HFFc6 (cell line): ENCODE measurements around the gene MED13L. TPM values are rescaled to one million over a fixed set of nuclear protein-coding genes. Genes with fewer than 3 reads are reported as not detected.
A peak's percentile ranks its signal among the peaks of the same experiment; 100 is the strongest.

Source experiments
- DNase-seq: peaks from one replicate; pipeline ENCODE4 v3.0.0-alpha.2; 2018
- H3K27ac Mint-ChIP-seq: 2 replicates; pipeline ENCODE4 v1.8.0; 2020; ENCODE audit warnings: mild to moderate bottlenecking, mixed read lengths
- H3K27me3 Mint-ChIP-seq: 2 replicates; pipeline ENCODE4 v1.8.0; 2021; ENCODE audit warnings: mild to moderate bottlenecking, moderate library complexity, mixed read lengths; ENCODE audit not compliant: insufficient read depth
- H3K36me3 Mint-ChIP-seq: 2 replicates; pipeline ENCODE4 v1.8.0; 2021; ENCODE audit warnings: low read depth, mixed read lengths
- H3K4me1 Mint-ChIP-seq: 2 replicates; pipeline ENCODE4 v1.8.0; 2020; ENCODE audit warnings: low read depth, mixed read lengths
- H3K4me3 Mint-ChIP-seq: 2 replicates; pipeline ENCODE4 v1.8.0; 2020; ENCODE audit warnings: mild to moderate bottlenecking, moderate library complexity, mixed read lengths
- H3K9me3 Mint-ChIP-seq: 2 replicates; pipeline ENCODE4 v1.8.0; 2020; ENCODE audit warnings: mild to moderate bottlenecking, mixed read lengths
- total RNA-seq, 6 experiments: library from RNA; stranded (reverse); fragmentation: NEBNext Ultra II Directional; extraction: Animal tissue kit (Norgen Biotek cat#: 25700); gene quantifications; 2 replicates in 1 of 6; 3 replicates in 5 of 6; pipeline ENCODE4 v1.2.3, GENCODE V29; 2021
- TF ChIP-seq, protein P1 (sequence below): fragments of 200-600 bp; sonication (generic); IDR thresholded peaks from 2 replicates; pipeline ENCODE4 v1.5.0; 2021; ENCODE audit warnings: antibody characterized with exemption, mild to moderate bottlenecking

Gene MED13L
- total RNA-seq, 6 experiments from 2014 or later: 74.5 to 84.2 (median 77.7) TPM

DNA sequence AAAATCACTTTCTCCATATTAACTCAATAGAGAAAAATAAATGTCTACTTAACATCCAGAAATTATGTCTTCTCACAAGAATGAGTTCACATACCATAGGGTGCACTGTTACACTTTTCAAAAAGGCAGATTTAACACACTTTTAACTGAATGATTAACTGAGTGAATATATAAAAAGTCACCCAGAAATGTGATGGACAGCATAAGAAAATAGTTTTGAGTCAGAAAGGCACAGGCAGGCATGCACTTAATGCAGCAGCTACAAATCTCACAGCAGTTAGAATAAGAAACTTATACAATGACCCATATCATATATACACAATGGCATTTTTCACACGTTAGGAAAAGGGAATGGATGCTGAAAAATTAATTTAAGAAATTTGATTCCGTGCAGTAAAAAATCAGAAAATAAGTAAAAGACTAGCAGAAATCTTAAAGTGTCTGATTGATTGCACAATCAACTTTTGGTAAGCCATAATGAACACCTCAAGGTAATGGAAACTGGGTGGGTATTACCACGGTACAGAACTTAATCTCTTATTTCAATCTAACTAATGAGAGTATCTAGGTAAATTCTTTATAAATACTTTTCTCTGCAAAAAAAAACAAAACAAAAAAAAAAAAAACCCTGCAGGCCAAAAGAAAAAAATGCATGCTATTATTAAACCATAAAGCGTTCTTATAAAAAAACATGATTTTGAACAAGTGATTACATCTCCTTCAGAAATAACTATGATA is 3.5 kb downstream of the MED13L start:
- DNase-seq: no peak
- H3K4me3 Mint-ChIP-seq: peak overlapping the region; percentile 95
- H3K36me3 Mint-ChIP-seq: peaks cover 18% of the 10 kb centered on the region
- TF ChIP-seq, protein P1, sequence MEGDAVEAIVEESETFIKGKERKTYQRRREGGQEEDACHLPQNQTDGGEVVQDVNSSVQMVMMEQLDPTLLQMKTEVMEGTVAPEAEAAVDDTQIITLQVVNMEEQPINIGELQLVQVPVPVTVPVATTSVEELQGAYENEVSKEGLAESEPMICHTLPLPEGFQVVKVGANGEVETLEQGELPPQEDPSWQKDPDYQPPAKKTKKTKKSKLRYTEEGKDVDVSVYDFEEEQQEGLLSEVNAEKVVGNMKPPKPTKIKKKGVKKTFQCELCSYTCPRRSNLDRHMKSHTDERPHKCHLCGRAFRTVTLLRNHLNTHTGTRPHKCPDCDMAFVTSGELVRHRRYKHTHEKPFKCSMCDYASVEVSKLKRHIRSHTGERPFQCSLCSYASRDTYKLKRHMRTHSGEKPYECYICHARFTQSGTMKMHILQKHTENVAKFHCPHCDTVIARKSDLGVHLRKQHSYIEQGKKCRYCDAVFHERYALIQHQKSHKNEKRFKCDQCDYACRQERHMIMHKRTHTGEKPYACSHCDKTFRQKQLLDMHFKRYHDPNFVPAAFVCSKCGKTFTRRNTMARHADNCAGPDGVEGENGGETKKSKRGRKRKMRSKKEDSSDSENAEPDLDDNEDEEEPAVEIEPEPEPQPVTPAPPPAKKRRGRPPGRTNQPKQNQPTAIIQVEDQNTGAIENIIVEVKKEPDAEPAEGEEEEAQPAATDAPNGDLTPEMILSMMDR: peak; percentile 52
- no peaks in the 10 kb centered on the region; the same call in 1 of the 2 replicates for H3K27me3 Mint-ChIP-seq
- H3K4me1 Mint-ChIP-seq: peaks cover 60% of the 10 kb centered on the region
- no peak overlapping the region for H3K27ac Mint-ChIP-seq
- no peaks in the 10 kb centered on the region for H3K9me3 Mint-ChIP-seq

DNA sequence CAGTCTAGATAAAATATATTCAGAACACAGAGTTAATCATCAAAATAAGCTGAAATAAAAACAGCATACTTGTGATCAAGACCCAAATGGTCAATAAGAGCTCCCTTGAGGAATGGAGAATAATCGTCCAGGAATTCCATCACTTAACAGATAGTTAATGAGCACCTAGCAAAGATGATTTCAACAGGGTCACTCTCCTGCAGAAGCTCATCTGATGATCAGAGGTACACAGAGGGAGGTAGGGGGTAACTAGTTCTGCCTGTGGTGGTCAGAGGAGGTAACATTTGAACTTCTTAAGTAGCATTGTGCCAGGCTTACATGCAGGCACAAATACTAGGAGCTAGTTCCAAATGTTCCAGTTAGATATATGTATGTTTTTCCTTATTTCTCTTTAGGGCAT is 9.5 kb downstream of the MED13L start:
- DNase-seq: no peak
- peaks cover 4% of the 10 kb centered on the region for H3K36me3 Mint-ChIP-seq
- TF ChIP-seq, protein P1: no peak
- H3K27me3 Mint-ChIP-seq: no peaks in the 10 kb centered on the region
- H3K4me3 Mint-ChIP-seq: no peak overlapping the region
- H3K27ac Mint-ChIP-seq: no peak overlapping the region
- H3K4me1 Mint-ChIP-seq: peaks cover 30% of the 10 kb centered on the region
- H3K9me3 Mint-ChIP-seq: no peaks in the 10 kb centered on the region

DNA sequence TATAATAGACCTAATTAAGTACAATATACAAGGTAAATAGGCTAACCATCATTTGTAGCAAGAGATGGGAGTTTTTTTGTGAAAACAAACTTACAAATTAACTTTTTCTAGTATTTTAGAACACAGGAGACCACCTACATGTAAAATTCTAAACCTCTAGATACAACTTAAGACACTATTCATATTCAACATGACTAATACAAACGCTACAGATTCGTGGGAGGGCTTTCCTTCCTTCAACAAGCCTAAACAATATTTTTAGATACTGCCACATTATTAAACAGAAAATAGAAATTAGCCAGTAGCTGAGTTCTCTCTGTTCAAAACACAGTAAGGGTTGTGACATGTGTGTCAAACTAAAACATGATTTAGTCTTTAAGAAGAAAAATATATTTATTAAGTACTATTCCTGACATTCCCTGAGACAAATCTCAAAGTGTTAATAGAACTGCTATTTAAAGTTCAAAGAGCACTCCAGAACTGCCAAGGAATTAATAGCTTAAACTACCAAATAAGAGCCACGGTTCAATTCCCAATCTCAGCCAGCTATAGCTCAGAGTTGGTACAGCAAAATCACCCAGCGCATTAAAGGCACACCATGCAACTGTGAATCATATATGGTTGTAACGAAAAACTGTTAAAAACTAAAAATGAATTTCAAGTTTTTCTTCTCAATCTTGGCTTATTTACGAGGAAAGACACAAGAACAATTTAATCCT is 10.7 kb downstream of the MED13L start:
- no peak for DNase-seq
- Mint-ChIP-seq H3K27ac (no peak overlapping the region), H3K27me3 (no peaks in the 10 kb centered on the region), H3K4me1 (peaks cover 30% of the 10 kb centered on the region), H3K36me3 (peaks cover 4% of the 10 kb centered on the region), H3K4me3 (no peak overlapping the region), H3K9me3 (no peaks in the 10 kb centered on the region)
- TF ChIP-seq, protein P1: no peak

DNA sequence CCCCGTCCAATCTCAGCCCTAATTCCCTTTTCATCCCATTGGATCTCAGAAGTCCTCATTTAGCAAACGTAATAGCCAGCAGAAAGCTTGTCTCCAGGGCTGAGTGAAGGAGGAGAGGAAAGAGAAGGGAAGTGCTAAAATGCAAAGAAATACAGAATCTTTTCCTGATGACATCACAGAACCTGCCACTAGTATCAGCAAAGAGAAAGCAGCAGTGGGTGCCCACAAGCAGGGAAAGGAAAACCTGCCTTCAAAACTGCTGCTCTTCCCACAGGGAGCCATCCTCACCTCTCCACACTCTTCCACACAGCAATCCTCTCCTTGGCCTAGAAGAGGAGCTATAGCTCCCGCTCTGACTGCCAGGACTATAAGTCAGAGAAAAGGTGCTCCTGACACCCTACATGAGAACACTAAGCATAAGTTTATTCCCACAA is 11.3 kb downstream of the MED13L start:
- Mint-ChIP-seq H3K4me1 (peaks cover 31% of the 10 kb centered on the region), H3K36me3 (no peaks in the 10 kb centered on the region), H3K27me3 (no peaks in the 10 kb centered on the region), H3K9me3 (no peaks in the 10 kb centered on the region), H3K4me3 (no peak overlapping the region), H3K27ac (no peak overlapping the region)
- TF ChIP-seq, protein P1: no peak; the same call in 1 of the 2 replicates
- DNase-seq: peak; percentile 38

DNA sequence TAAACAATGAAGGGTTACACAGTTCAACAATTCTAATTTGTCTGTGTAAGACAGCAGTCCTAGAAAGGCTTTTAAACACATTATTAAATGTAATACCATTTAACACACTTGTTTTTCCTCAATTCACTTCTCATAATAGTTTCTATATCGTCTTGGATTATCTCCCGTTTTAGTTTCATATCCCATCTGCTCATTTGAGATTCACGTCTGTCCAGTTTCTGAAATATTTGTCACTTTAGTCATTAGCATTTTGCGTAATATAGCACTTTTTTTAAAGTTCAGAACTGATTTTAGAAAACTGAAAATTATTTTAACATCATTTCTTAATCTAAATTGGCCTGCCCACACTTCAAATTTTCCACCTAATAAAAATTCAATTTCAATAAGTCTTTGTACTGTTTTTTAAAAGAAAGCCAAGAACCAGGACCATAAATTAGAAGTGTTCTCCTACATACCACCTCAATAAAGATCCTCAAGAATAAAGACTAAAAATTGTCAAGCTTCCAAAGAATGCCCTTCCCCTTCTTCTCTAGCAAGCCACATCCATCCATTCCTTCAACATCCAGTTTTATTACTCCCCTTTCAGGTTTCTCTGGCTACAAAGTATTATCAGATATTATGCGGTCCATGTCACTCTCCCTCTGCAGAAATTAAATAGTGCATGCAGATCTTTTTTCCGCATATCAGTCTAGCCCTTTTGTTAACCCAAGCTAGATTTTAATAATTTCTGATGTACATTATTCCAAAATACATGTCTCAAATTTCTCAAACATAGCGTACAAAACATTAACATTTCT is 11.9 kb downstream of the MED13L start:
- Mint-ChIP-seq H3K4me3 (no peak overlapping the region), H3K4me1 (peaks cover 37% of the 10 kb centered on the region), H3K9me3 (no peaks in the 10 kb centered on the region), H3K36me3 (no peaks in the 10 kb centered on the region), H3K27me3 (no peaks in the 10 kb centered on the region), H3K27ac (no peak overlapping the region)
- DNase-seq: no peak
- TF ChIP-seq, protein P1: no peak
